HepG2 (cell line): ENCODE results near the gene P2RY6.

ENCODE experiments used
- CHD2 ChIP-seq: IDR thresholded peaks from 2 replicates; pipeline ENCODE4 v1.6.1; 2011; ENCODE audit warnings: low read depth, low read length, improper control_type of control experiment
- CTCF ChIP-seq: sonication (generic); formaldehyde crosslinking; IDR thresholded peaks from 2 replicates; pipeline ENCODE4 v1.5.0; 2020; ENCODE audit warnings: mild to moderate bottlenecking, missing genetic modification reagents, moderate library complexity
- GMEB1 ChIP-seq: sonication (generic); formaldehyde crosslinking; IDR thresholded peaks from 2 replicates; pipeline ENCODE4 v1.5.1; 2020; ENCODE audit warnings: missing genetic modification reagents, mild to moderate bottlenecking, borderline replicate concordance
- RAD21 ChIP-seq: fragments of 450-650 bp; formaldehyde crosslinking; IDR thresholded peaks from 2 replicates; pipeline ENCODE4 v1.5.0; 2020; ENCODE audit warnings: mild to moderate bottlenecking
- RNF219 ChIP-seq: sonication (generic); formaldehyde crosslinking; IDR thresholded peaks from 2 replicates; pipeline ENCODE4 v1.5.0; 2020; ENCODE audit warnings: mild to moderate bottlenecking, missing genetic modification reagents
- SATB2 ChIP-seq: sonication (generic); formaldehyde crosslinking; IDR thresholded peaks from 2 replicates; pipeline ENCODE4 v1.5.0; 2020; ENCODE audit warnings: missing genetic modification reagents
- ZBTB8A ChIP-seq: sonication (generic); formaldehyde crosslinking; IDR thresholded peaks from 2 replicates; pipeline ENCODE4 v1.4.0; 2020; ENCODE audit warnings: mild to moderate bottlenecking, low read depth, missing genetic modification reagents, borderline replicate concordance
- ZC3H4 ChIP-seq: sonication (generic); formaldehyde crosslinking; IDR thresholded peaks from 2 replicates; pipeline ENCODE4 v1.4.0; 2020; ENCODE audit warnings: missing genetic modification reagents, borderline replicate concordance
- ZNF891 ChIP-seq: sonication (generic); formaldehyde crosslinking; IDR thresholded peaks from 2 replicates; pipeline ENCODE4 v1.5.0; 2020; ENCODE audit warnings: mild to moderate bottlenecking, missing genetic modification reagents

- no peak for TF ChIP-seq CHD2
- TF ChIP-seq RAD21 (CRISPR knock-in tag) = no peak
- no peak for TF ChIP-seq RNF219 (CRISPR knock-in tag)
- TF ChIP-seq ZBTB8A (CRISPR knock-in tag) = no peak
- no peak for TF ChIP-seq SATB2
- no peak for TF ChIP-seq CTCF (CRISPR knock-in tag)
- TF ChIP-seq GMEB1 (CRISPR knock-in tag) = no peak
- TF ChIP-seq ZNF891 (CRISPR knock-in tag) = no peak
- TF ChIP-seq ZC3H4 = no peak
Measured at GRCh38 chr11:73267122-73267846, 4.9 kb upstream of the P2RY6 start.
